ENCODE data around the gene GLRX5.
A peak's percentile ranks its signal among the peaks of the same experiment; 100 is the strongest.

The GLRX5 gene

DNA sequence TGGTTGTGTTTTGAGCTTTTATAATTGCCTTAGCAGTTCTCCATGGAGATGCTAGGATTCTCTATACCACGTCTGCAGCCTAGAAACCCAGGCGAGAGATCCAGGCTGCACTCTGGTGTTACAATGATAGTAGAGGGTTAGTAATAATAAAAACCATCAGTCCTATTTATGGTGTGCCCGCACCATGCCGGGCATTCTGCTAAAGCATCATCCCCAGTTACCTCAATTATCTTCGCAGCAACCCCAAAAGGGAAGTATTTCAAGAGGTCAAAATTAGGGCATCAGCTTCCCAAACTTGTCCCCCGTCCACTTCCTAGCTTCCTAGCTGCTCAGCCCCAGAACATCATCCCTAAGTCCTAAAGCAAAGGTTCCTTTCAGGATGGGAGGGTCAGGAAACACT is 21.6 kb upstream of the GLRX5 start:
- Mint-ChIP-seq H3K4me1 (peaks cover 63% of the 10 kb centered on the region), H3K27ac (peak overlapping the region in 2 of 3 experiments; percentile 26 to 30), H3K36me3 (ENCODE audit: low read depth) (no peaks in the 10 kb centered on the region), H3K9me3 (no peaks in the 10 kb centered on the region), H3K4me3 (peak overlapping the region in 1 of 3 experiments; percentile 5), H3K27me3 (ENCODE audit: low read depth) (peaks cover 20% of the 10 kb centered on the region)
- TF ChIP-seq, protein P1, sequence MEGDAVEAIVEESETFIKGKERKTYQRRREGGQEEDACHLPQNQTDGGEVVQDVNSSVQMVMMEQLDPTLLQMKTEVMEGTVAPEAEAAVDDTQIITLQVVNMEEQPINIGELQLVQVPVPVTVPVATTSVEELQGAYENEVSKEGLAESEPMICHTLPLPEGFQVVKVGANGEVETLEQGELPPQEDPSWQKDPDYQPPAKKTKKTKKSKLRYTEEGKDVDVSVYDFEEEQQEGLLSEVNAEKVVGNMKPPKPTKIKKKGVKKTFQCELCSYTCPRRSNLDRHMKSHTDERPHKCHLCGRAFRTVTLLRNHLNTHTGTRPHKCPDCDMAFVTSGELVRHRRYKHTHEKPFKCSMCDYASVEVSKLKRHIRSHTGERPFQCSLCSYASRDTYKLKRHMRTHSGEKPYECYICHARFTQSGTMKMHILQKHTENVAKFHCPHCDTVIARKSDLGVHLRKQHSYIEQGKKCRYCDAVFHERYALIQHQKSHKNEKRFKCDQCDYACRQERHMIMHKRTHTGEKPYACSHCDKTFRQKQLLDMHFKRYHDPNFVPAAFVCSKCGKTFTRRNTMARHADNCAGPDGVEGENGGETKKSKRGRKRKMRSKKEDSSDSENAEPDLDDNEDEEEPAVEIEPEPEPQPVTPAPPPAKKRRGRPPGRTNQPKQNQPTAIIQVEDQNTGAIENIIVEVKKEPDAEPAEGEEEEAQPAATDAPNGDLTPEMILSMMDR (IDR thresholded peaks at IDR 0.05; ENCODE audit: unreplicated experiment in 3 of 3): no peak

DNA sequence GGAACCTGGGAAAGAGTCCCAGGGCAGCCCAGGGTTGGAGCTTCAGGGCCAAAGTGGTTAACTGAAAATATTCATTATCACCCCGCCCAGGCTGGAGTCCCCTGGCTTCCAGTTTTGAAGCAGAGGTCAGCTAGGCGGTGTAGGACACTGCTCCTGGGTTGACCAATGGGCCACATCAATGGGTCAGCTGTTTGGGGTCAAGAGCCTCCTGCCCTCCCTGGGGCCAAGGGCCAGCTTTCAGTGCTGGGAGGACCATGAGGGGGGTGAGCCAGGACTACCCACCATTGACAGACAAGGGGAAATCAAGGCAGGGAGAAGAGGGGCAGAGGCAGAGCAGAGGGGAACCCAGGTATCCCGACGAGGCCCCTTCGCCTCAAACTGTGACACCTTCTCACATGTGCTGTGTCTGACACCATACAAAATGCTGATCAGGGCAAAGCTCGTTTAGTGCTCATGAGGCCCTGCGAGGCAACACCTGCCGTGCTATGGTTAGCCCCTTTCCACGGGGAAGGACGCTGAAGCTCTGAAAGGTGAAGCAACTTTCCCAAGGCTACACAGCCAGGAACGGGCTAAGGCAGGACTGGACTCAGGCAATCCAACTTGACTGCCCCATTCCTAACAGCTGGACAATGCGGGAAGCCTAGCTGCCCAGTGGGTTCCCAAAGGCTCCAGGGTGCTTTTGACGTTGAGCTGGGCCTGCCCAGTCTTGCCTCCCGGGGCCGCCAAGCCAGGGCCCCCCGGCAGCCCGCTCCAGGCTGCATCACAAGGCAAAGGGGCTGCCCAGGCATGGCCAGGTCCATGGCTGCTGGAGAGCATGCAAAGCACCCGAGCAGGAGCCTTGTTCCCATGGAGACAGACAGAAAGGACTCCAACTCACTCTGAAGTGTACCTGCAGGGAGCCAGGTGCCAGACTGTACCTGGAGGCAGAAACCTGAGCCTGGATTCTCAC is 20.4 kb upstream of the GLRX5 start:
- Mint-ChIP-seq H3K9me3 (no peaks in the 10 kb centered on the region), H3K27me3 (ENCODE audit: low read depth) (peaks cover 29% of the 10 kb centered on the region), H3K36me3 (ENCODE audit: low read depth) (no peaks in the 10 kb centered on the region), H3K4me1 (peaks cover 55% of the 10 kb centered on the region), H3K27ac (peak overlapping the region; percentile 77 to 85 (median 83)), H3K4me3 (peak overlapping the region; percentile 65 to 87 (median 87))
- TF ChIP-seq, protein P1 (IDR thresholded peaks at IDR 0.05; ENCODE audit: unreplicated experiment in 3 of 3): no peak

DNA sequence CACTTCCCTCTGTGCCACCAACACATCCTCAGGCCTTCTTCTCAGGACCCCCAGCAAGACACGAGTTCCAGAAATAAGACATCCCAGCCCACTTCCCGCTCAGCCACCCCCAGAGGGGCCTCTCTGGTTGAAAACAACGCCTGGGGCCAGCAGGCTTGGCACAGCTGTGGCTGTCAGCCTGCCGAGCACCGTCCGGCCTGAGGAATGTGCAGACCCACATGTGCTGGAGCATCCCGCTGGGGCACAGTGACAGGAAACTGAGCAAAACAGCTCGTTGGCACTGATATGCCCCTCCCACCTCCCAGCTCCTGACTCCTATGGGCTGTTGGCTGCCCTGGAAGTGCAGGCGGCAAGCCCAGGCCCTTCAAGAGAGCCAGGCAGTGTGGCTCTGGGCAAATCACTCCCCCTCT is 19.8 kb upstream of the GLRX5 start:
- TF ChIP-seq, protein P1 (IDR thresholded peaks at IDR 0.05; ENCODE audit: unreplicated experiment in 3 of 3): no peak
- H3K9me3 Mint-ChIP-seq: no peaks in the 10 kb centered on the region
- peak overlapping the region; percentile 65 to 87 (median 87) for H3K4me3 Mint-ChIP-seq
- peak overlapping the region; percentile 77 to 85 (median 83) for H3K27ac Mint-ChIP-seq
- H3K36me3 Mint-ChIP-seq (ENCODE audit: low read depth): no peaks in the 10 kb centered on the region
- H3K4me1 Mint-ChIP-seq: peaks cover 48% of the 10 kb centered on the region
- H3K27me3 Mint-ChIP-seq (ENCODE audit: low read depth): peaks cover 34% of the 10 kb centered on the region

DNA sequence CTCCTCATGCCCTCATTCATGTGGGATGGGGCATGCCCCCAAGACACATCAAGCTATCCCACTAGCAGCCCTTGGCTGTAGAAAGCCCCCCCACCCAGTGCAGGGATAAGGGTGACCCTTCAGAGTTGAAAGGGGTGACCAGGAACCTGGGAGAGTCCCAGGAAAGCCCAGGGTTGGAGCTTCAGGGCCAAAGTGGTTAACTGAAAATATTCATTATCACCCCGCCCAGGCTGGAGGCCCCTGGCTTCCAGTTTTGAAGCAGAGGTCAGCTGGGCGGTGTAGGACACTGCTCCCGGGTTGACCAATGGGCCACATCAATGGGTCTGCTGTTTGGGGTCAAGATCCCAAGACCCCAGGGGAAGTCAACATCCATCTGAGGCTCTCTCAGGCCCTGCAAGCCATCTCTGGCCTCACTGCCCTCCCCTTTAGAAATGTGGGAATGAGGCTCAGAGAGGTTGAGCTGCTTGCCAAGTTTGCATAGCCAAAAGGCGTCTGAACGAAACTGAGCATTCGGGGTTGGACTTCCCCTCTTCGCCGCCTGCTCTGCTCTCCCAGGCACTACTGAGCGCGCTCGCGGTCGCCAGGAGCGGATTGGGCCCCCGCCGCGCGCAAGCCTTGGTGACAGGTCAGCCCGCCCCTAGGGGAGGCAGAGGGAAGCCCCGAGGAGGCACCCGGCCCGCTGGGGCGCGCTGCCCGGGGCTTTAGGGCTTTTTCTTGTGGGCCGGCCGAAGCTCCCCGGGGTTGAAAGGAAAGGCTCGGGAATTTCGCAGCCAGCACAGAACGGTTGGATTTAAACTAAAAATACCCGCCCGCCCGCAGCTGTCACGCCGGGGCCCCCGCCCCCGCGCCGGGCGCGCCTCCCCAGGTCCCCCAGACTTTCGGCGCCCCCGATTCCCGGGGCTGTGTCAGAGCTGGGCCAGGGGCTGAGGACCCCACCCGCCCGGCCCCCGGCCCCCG is 19.0 kb upstream of the GLRX5 start:
- H3K36me3 Mint-ChIP-seq (ENCODE audit: low read depth): no peaks in the 10 kb centered on the region
- TF ChIP-seq, protein P1 (IDR thresholded peaks at IDR 0.05; ENCODE audit: unreplicated experiment in 3 of 3): peak in 1 of 3 experiments; percentile 16
- peaks cover 34% of the 10 kb centered on the region for H3K27me3 Mint-ChIP-seq (ENCODE audit: low read depth)
- peaks cover 43% of the 10 kb centered on the region for H3K4me1 Mint-ChIP-seq
- no peaks in the 10 kb centered on the region for H3K9me3 Mint-ChIP-seq
- H3K4me3 Mint-ChIP-seq: peak overlapping the region; percentile 77 to 90 (median 87)
- peak overlapping the region; percentile 61 to 85 (median 83) for H3K27ac Mint-ChIP-seq

DNA sequence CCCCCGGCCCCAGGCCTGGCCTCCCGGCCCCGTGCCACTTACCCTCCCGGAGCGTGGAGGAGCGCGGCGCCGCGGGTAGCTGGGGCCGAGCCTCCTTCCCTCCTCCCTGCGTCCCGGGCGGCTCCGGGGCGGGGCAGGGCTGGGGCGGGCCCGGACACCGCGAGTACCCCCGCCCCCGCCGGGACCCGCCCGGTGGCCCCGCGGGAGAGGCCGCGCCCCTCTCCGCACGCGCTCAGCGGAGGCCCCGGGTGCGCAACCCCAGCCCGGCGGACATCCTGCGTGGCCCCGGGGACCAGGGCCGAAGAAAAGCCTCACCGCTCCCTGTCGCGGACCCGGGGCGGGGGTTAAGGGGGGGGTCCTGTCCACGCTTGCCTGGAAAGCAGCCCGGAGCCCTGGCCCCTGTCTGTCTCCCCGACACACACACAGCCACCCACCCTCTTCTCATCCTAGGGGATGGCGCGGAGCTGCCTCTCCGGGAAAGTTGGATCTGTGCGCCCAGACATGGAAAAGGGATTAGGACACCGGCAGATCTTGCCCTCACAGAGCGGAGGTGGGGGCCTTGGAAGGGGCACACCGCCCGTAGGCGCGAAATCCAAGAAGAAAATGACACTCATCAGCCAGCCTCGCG is 18.2 kb upstream of the GLRX5 start, which contains the start of gene SYNE3:
TSS of gene SYNE3 (minus strand) at position 97 of the 628 bp plus-strand sequence. CDS start 40,829 bp downstream, outside the sequence.
- TF ChIP-seq, protein P1 (IDR thresholded peaks at IDR 0.05; ENCODE audit: unreplicated experiment in 3 of 3): no peak

More for the DNA sequence above, 18.2 kb upstream of the GLRX5 start, which contains the start of gene SYNE3:
- Mint-ChIP-seq H3K36me3 (ENCODE audit: low read depth) (no peaks in the 10 kb centered on the region), H3K9me3 (no peaks in the 10 kb centered on the region), H3K27me3 (ENCODE audit: low read depth) (peaks cover 34% of the 10 kb centered on the region), H3K4me1 (peaks cover 37% of the 10 kb centered on the region), H3K27ac (peak within 1 kb of the TSS; percentile 61 to 83 (median 78)), H3K4me3 (peak within 1 kb of the TSS; percentile 79 to 90 (median 87))

All from nephron (organoid).